A549 (cell line): Measurements from ENCODE around the gene NFU1. TPM values are rescaled to one million over a fixed set of nuclear protein-coding genes. Genes with fewer than 3 reads are reported as not detected.

Experiments used
- ATAC-seq, 2 experiments: fragments of 200-7000 bp in 1 of 2; fragments of >200 bp in 1 of 2; cut with Nextera tagmentation in 1 of 2; cut with Tn5 transposase in 1 of 2; 3 replicates each; pipeline versions ENCODE4 v1.8.0 to v1.9.1; 2018 to 2020; ENCODE audit warnings: mild to moderate bottlenecking in 1 of 2, moderate library complexity in 1 of 2
- CTCF ChIA-PET: fragments of 300-600 bp; sonication (Branson Sonifier 250); formaldehyde crosslinking; extraction: SDS; loops from one replicate; lab custom pipeline; 2021; ENCODE audit warnings: antibody characterized with exemption, inconsistent platforms; lab: Yijun Ruan, JAX
- POLR2A ChIA-PET: fragments of 350-600 bp; formaldehyde crosslinking; extraction: SDS; loops from one replicate; lab custom pipeline; 2021; ENCODE audit warnings: antibody characterized with exemption, inconsistent platforms; lab: Yijun Ruan, JAX
- DNase-seq, 2 experiments: peaks; one replicate each; pipeline versions ENCODE4 v3.0.0 to v3.0.0-alpha.2; 2011 to 2016; ENCODE audit warnings: low read depth in 1 of 2, low spot score in 1 of 2
- FAIRE-seq: peaks from 2 replicates; lab custom pipeline; 2011; peaks lifted over from hg19 to GRCh38; lab: Jason Lieb, UNC
- H3K27ac ChIP-seq, 2 experiments: fragments of >200 bp; sonication (Bioruptor Twin); formaldehyde crosslinking; 3 replicates each; pipeline ENCODE4 v1.5.1; 2016 to 2017
- H3K4me1 ChIP-seq: fragments of >200 bp; sonication (Bioruptor Twin); formaldehyde crosslinking; 3 replicates; pipeline ENCODE4 v1.6.1; 2016
- H3K4me2 ChIP-seq: fragments of >200 bp; sonication (Bioruptor Twin); formaldehyde crosslinking; 3 replicates; pipeline ENCODE4 v1.6.1; 2016
- H3K4me3 ChIP-seq: fragments of >200 bp; sonication (Bioruptor Twin); formaldehyde crosslinking; 3 replicates; pipeline ENCODE4 v1.5.1; 2016
- H3K9me3 ChIP-seq: fragments of >200 bp; sonication (Bioruptor Twin); formaldehyde crosslinking; 3 replicates; pipeline ENCODE4 v1.6.1; 2016
- BHLHE40 ChIP-seq: IDR thresholded peaks from 2 replicates; pipeline ENCODE4 v1.6.1; 2012; ENCODE audit warnings: low read depth, low read length, inconsistent platforms
- CEBPB ChIP-seq, 2 experiments: fragments of >200 bp in 1 of 2; sonication (Bioruptor Twin) in 1 of 2; formaldehyde crosslinking in 1 of 2; IDR thresholded peaks; 2 replicates each; pipeline ENCODE4 v1.6.1; 2012 to 2016
- CHD4 ChIP-seq: fragments of 200-600 bp; sonication (generic); IDR thresholded peaks from 2 replicates; pipeline ENCODE4 v1.6.1; 2016; ENCODE audit warnings: antibody characterized with exemption, mild to moderate bottlenecking, borderline replicate concordance
- EHMT2 ChIP-seq: fragments of 200-600 bp; sonication (generic); IDR thresholded peaks from 2 replicates; pipeline ENCODE4 v1.6.1; 2016; ENCODE audit warnings: antibody characterized with exemption, low read depth, mild to moderate bottlenecking, moderate library complexity
- ESRRA ChIP-seq: fragments of 150-350 bp; IDR thresholded peaks from 2 replicates; pipeline ENCODE4 v1.6.1; 2014; ENCODE audit warnings: mild to moderate bottlenecking, low read length, borderline replicate concordance
- FOSL2 ChIP-seq, 2 experiments: fragments of 450-650 bp in 1 of 2; fragments of >200 bp in 1 of 2; sonication (Bioruptor Twin) in 1 of 2; formaldehyde crosslinking; IDR thresholded peaks; 2 replicates each; pipeline versions ENCODE4 v1.5.0 to v1.6.1; 2016 to 2020; ENCODE audit warnings: mild to moderate bottlenecking in 1 of 2, moderate library complexity in 1 of 2
- HEYL ChIP-seq: fragments of 250-450 bp; sonication (Bioruptor Pico); IDR thresholded peaks from 2 replicates; pipeline ENCODE4 v1.8.0; 2021; ENCODE audit warnings: mild to moderate bottlenecking, moderate library complexity
- HOXB13 ChIP-seq: fragments of 250-450 bp; sonication (Bioruptor Pico); IDR thresholded peaks from 2 replicates; pipeline ENCODE4 v1.5.0; 2020; ENCODE audit warnings: low read depth, mild to moderate bottlenecking, moderate library complexity
- HOXB5 ChIP-seq: fragments of 250-450 bp; sonication (Bioruptor Pico); IDR thresholded peaks from 2 replicates; pipeline ENCODE4 v1.5.0; 2020; ENCODE audit warnings: mild to moderate bottlenecking, moderate library complexity
- KDM5A ChIP-seq: fragments of 200-600 bp; sonication (generic); IDR thresholded peaks from 2 replicates; pipeline ENCODE4 v1.6.1; 2016; ENCODE audit warnings: antibody characterized with exemption, mild to moderate bottlenecking
- MYC ChIP-seq: IDR thresholded peaks from 2 replicates; pipeline ENCODE4 v1.6.1; 2012; ENCODE audit warnings: mild to moderate bottlenecking, inconsistent platforms, low read length, improper control_type of control experiment, borderline replicate concordance
- NR3C1 ChIP-seq: fragments of >200 bp; sonication (Bioruptor Twin); formaldehyde crosslinking; IDR thresholded peaks from 3 replicates; pipeline ENCODE4 v1.6.1; 2017
- POLR2AphosphoS2 ChIP-seq: conservative IDR thresholded peaks from 2 replicates; pipeline ENCODE4 v1.6.1; 2012; ENCODE audit warnings: low read length, improper control_type of control experiment, inconsistent platforms
- RARB ChIP-seq: fragments of 250-450 bp; sonication (Bioruptor Pico); IDR thresholded peaks from 2 replicates; pipeline ENCODE4 v1.8.0; 2021; ENCODE audit warnings: mild to moderate bottlenecking, moderate library complexity
- SREBF2 ChIP-seq: fragments of 450-650 bp; IDR thresholded peaks from 2 replicates; pipeline ENCODE4 v1.6.1; 2014; ENCODE audit warnings: mild to moderate bottlenecking, moderate library complexity
- ZSCAN20 ChIP-seq: fragments of 250-450 bp; sonication (Bioruptor Pico); IDR thresholded peaks from 2 replicates; pipeline ENCODE4 v1.8.0; 2022; ENCODE audit warnings: mild to moderate bottlenecking, moderate library complexity
- WGBS: methylation state at CpG from one replicate; pipeline ENCODE4 v1.1.6; 2017; ENCODE audit errors: missing lambda C conversion rate; 5-methylcytosine and 5-hydroxymethylcytosine counted together
- polyA plus RNA-seq, 4 experiments: library from polyadenylated mRNA; depleted of rRNA in 3 of 4; stranded (reverse); fragments of >200 nt; fragmentation: RNase III in 1 of 4; extraction: RNeasy Plus Mini Kit Qiagen cat#74134 plus additional on column Dnase treatment in 1 of 4; gene quantifications; 2 replicates in 3 of 4; 3 replicates in 1 of 4; pipeline ENCODE4 v1.2.3, GENCODE V29; 2011 to 2017
- TF ChIP-seq, protein P1 (sequence below): fragments of 150-350 bp; IDR thresholded peaks from 2 replicates; pipeline ENCODE4 v1.6.1; 2014; ENCODE audit warnings: low read depth, mild to moderate bottlenecking, low read length
- TF ChIP-seq, protein P2 (sequence below): fragments of >200 bp; sonication (Bioruptor Twin); formaldehyde crosslinking; IDR thresholded peaks from 2 replicates; pipeline ENCODE4 v1.6.1; 2016
- TF ChIP-seq, protein P3 (sequence below): fragments of >200 bp; sonication (Bioruptor Twin); formaldehyde crosslinking; IDR thresholded peaks from 3 replicates; pipeline ENCODE4 v1.5.1; 2016
- TF ChIP-seq, protein P4 (sequence below): fragments of 200-600 bp; sonication (generic); IDR thresholded peaks from 2 replicates; pipeline ENCODE4 v1.6.1; 2016; ENCODE audit warnings: antibody characterized with exemption, mild to moderate bottlenecking, moderate library complexity

The NFU1 gene
- polyA plus RNA-seq, 2 of the 4 experiments (the other 2 are of a cell fraction), result 61.4 to 99.2 TPM

DNA sequence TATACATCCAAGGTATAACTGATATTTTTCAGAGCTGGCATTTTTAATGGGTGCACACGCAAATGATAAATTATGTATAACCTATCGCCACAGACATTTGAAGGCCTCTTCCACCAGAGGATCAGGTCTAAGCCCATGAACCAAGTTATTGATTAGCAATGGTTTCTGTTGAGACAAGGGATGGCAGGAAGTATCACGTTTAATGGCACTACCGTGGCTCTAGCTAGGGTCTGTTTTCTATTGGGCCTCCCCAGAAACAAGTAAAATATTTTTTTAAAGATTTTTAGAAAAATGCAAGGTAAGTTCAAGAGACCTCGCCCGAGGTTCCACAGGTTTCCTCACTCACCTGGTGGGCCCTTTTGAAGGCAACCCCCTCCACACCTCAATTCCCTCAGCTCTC is 50.9 kb downstream of the NFU1 start:
- Histone ChIP-seq H3K4me2 (peak overlapping the region; percentile 83), H3K27ac (peak overlapping the region; percentile 89 to 97), H3K9me3 (no peaks in the 10 kb centered on the region), H3K4me3 (peak overlapping the region; percentile 77), H3K4me1 (peaks cover 51% of the 10 kb centered on the region)
- ChIA-PET POLR2A (interaction anchor here (1.1 kb wide), 1 partner anchor 52 kb away, joined by 3 read pairs; no protein-coding TSS in a partner anchor), CTCF (interaction anchor here (0.6 to 3.8 kb wide), 3 partner anchors 10 to 14 kb away, joined by 3 to 15 read pairs (median 3); no protein-coding TSS in a partner anchor)
- FAIRE-seq (no peak), DNase-seq (no peak), ATAC-seq (peak in 1 of 2 experiments; percentile 2; a peak in 2 of 6 replicates)
- WGBS, result 0% methylated on average over 6 of the region's 6 CpGs
- TF ChIP-seq RARB (no peak), BHLHE40 (no peak), POLR2AphosphoS2 (no peak), ZSCAN20 (no peak), HEYL (CRISPR knock-in tag) (no peak), SREBF2 (no peak), NR3C1 (no peak), CHD4 (no peak), HOXB13 (CRISPR knock-in tag) (no peak), HOXB5 (CRISPR knock-in tag) (no peak), ESRRA (no peak), KDM5A (no peak), EHMT2 (no peak), MYC (no peak), FOSL2 (IDR thresholded peaks at IDR 0.05) (no peak), FOSL2 (CRISPR knock-in tag; IDR thresholded peaks at IDR 0.05) (no peak)
- TF ChIP-seq, protein P1, sequence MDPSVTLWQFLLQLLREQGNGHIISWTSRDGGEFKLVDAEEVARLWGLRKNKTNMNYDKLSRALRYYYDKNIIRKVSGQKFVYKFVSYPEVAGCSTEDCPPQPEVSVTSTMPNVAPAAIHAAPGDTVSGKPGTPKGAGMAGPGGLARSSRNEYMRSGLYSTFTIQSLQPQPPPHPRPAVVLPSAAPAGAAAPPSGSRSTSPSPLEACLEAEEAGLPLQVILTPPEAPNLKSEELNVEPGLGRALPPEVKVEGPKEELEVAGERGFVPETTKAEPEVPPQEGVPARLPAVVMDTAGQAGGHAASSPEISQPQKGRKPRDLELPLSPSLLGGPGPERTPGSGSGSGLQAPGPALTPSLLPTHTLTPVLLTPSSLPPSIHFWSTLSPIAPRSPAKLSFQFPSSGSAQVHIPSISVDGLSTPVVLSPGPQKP, result no peak
- TF ChIP-seq, protein P2, sequence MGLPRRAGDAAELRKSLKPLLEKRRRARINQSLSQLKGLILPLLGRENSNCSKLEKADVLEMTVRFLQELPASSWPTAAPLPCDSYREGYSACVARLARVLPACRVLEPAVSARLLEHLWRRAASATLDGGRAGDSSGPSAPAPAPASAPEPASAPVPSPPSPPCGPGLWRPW, result no peak
- TF ChIP-seq, protein P3, sequence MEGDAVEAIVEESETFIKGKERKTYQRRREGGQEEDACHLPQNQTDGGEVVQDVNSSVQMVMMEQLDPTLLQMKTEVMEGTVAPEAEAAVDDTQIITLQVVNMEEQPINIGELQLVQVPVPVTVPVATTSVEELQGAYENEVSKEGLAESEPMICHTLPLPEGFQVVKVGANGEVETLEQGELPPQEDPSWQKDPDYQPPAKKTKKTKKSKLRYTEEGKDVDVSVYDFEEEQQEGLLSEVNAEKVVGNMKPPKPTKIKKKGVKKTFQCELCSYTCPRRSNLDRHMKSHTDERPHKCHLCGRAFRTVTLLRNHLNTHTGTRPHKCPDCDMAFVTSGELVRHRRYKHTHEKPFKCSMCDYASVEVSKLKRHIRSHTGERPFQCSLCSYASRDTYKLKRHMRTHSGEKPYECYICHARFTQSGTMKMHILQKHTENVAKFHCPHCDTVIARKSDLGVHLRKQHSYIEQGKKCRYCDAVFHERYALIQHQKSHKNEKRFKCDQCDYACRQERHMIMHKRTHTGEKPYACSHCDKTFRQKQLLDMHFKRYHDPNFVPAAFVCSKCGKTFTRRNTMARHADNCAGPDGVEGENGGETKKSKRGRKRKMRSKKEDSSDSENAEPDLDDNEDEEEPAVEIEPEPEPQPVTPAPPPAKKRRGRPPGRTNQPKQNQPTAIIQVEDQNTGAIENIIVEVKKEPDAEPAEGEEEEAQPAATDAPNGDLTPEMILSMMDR, result no peak
- TF ChIP-seq, protein P4, sequence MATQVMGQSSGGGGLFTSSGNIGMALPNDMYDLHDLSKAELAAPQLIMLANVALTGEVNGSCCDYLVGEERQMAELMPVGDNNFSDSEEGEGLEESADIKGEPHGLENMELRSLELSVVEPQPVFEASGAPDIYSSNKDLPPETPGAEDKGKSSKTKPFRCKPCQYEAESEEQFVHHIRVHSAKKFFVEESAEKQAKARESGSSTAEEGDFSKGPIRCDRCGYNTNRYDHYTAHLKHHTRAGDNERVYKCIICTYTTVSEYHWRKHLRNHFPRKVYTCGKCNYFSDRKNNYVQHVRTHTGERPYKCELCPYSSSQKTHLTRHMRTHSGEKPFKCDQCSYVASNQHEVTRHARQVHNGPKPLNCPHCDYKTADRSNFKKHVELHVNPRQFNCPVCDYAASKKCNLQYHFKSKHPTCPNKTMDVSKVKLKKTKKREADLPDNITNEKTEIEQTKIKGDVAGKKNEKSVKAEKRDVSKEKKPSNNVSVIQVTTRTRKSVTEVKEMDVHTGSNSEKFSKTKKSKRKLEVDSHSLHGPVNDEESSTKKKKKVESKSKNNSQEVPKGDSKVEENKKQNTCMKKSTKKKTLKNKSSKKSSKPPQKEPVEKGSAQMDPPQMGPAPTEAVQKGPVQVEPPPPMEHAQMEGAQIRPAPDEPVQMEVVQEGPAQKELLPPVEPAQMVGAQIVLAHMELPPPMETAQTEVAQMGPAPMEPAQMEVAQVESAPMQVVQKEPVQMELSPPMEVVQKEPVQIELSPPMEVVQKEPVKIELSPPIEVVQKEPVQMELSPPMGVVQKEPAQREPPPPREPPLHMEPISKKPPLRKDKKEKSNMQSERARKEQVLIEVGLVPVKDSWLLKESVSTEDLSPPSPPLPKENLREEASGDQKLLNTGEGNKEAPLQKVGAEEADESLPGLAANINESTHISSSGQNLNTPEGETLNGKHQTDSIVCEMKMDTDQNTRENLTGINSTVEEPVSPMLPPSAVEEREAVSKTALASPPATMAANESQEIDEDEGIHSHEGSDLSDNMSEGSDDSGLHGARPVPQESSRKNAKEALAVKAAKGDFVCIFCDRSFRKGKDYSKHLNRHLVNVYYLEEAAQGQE, result no peak

DNA sequence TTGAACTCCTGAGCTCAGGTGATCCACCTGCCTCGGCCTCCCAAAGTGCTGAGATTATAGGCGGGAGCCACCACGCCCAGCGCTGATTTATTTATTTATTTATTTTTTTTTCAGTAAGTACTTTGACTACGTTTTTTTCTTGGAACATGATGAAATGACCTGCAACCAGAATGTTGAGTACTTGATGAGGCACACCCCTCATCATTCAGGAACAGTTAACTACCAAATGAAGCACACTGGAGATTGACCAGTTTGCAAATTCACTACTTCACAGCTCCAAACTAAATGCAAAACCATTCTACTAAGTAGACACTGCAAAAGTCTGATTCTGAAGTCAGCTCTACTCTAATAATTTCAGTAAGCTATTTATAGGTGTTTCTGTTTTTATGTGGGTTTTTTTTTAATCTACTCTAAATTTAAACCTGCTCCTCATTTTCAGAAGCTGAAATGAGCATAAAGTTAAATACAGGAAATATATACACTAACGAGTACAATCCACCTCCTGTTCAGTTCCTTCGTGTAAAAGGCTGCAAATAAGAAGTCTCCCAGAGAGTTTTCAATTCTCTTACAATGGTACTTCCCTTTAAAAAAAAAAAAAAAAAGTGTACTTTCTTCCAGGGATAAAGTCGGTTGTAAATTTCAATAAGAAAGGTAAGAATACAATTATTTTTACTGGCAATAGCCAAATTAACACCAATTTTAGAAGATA is 51.6 kb downstream of the NFU1 start:
- FAIRE-seq, result no peak
- POLR2A ChIA-PET, result interaction anchor here (1.1 kb wide), 1 partner anchor 52 kb away, joined by 3 read pairs; no protein-coding TSS in a partner anchor
- Histone ChIP-seq H3K4me3 (peak overlapping the region; percentile 77), H3K27ac (peak overlapping the region; percentile 89 to 97), H3K4me1 (peaks cover 58% of the 10 kb centered on the region)
- 51% methylated on average over 8 of the region's 8 CpGs for WGBS
- no peak for TF ChIP-seq FOSL2 (IDR thresholded peaks at IDR 0.05)
- TF ChIP-seq FOSL2 (CRISPR knock-in tag; IDR thresholded peaks at IDR 0.05), result no peak
- peak in 1 of 2 experiments; percentile 41; a peak in 1 of 4 replicates for TF ChIP-seq CEBPB (IDR thresholded peaks at IDR 0.05)
- TF ChIP-seq, all 56 proteins: peak for 1
- DNase-seq (peak in 1 of 2 experiments; percentile 60), ATAC-seq (no peak)
- Histone ChIP-seq H3K9me3 (no peaks in the 10 kb centered on the region), H3K4me2 (peak overlapping the region; percentile 83)
- CTCF ChIA-PET, result interaction anchor here (0.6 to 3.8 kb wide), 4 partner anchors 10 to 80 kb away, joined by 3 to 15 read pairs (median 4); no protein-coding TSS in a partner anchor
